ENCODE data around the gene KCNMB3.
"Not testable (repeated sequence)": the region's sequence is repeated elsewhere in the genome, so short reads cannot be mapped to it uniquely, and the experiment has no call there.

KCNMB3 gene

GRCh38 chr3:179260949-179261765 lies 10.2 kb upstream of the KCNMB3 start:
- Histone ChIP-seq H3K36me3 (ENCODE audit: insufficient read depth, low read length) (no peaks in the 10 kb centered on the region), H3K4me1 (ENCODE audit: insufficient read depth, low read length) (no peaks in the 10 kb centered on the region), H3K4me3 (ENCODE audit: low read depth in 1 of 2, low read length in 2 of 2) (peak overlapping the region; percentile 47 to 75), H3K9me3 (ENCODE audit: low read length) (no peaks in the 10 kb centered on the region), H3K9ac (ENCODE audit: low read length) (no peak overlapping the region), H3K27me3 (ENCODE audit: control insufficient read depth in 1 of 2, insufficient read depth in 2 of 2, low read length in 2 of 2) (no peaks in the 10 kb centered on the region), H3K27ac (ENCODE audit: low read depth, low read length) (no peak overlapping the region)

GRCh38 chr3:179259959-179260756 lies 9.2 kb upstream of the KCNMB3 start:
- not testable (repeated sequence) for H3K27me3 ChIP-seq (ENCODE audit: control insufficient read depth in 1 of 2, insufficient read depth in 2 of 2, low read length in 2 of 2); H3K36me3 ChIP-seq (ENCODE audit: insufficient read depth, low read length); H3K9ac ChIP-seq (ENCODE audit: low read length); H3K4me1 ChIP-seq (ENCODE audit: insufficient read depth, low read length); H3K9me3 ChIP-seq (ENCODE audit: low read length); H3K27ac ChIP-seq (ENCODE audit: low read depth, low read length)
- peak overlapping the region in 1 of 2 donors; percentile 75 for H3K4me3 ChIP-seq (ENCODE audit: low read depth in 1 of 2, low read length in 2 of 2)

- Histone ChIP-seq H3K27ac (ENCODE audit: low read depth, low read length) (no peak overlapping the region), H3K9me3 (ENCODE audit: low read length) (no peaks in the 10 kb centered on the region), H3K27me3 (ENCODE audit: control insufficient read depth in 1 of 2, insufficient read depth in 2 of 2, low read length in 2 of 2) (no peaks in the 10 kb centered on the region), H3K4me3 (ENCODE audit: low read depth in 1 of 2, low read length in 2 of 2) (no peak overlapping the region), H3K9ac (ENCODE audit: low read length) (no peak overlapping the region), H3K4me1 (ENCODE audit: insufficient read depth, low read length) (no peaks in the 10 kb centered on the region), H3K36me3 (ENCODE audit: insufficient read depth, low read length) (no peaks in the 10 kb centered on the region)
These were observed 7.9 kb upstream of the KCNMB3 start for GRCh38 chr3:179258820-179259219.

- H3K9ac ChIP-seq (ENCODE audit: low read length); H3K27ac ChIP-seq (ENCODE audit: low read depth, low read length); H3K36me3 ChIP-seq (ENCODE audit: insufficient read depth, low read length); H3K9me3 ChIP-seq (ENCODE audit: low read length); H3K4me3 ChIP-seq (ENCODE audit: low read depth in 1 of 2, low read length in 2 of 2); H3K4me1 ChIP-seq (ENCODE audit: insufficient read depth, low read length); H3K27me3 ChIP-seq (ENCODE audit: control insufficient read depth in 1 of 2, insufficient read depth in 2 of 2, low read length in 2 of 2): not testable (repeated sequence)
These were observed 6.8 kb upstream of the KCNMB3 start for GRCh38 chr3:179257742-179258141.

- H3K27ac ChIP-seq (ENCODE audit: low read depth, low read length), result no peak overlapping the region
- no peaks in the 10 kb centered on the region for H3K4me1 ChIP-seq (ENCODE audit: insufficient read depth, low read length)
- no peak overlapping the region for H3K9ac ChIP-seq (ENCODE audit: low read length)
- no peaks in the 10 kb centered on the region for H3K36me3 ChIP-seq (ENCODE audit: insufficient read depth, low read length)
- H3K27me3 ChIP-seq (ENCODE audit: control insufficient read depth in 1 of 2, insufficient read depth in 2 of 2, low read length in 2 of 2), result no peaks in the 10 kb centered on the region
- no peaks in the 10 kb centered on the region for H3K9me3 ChIP-seq (ENCODE audit: low read length)
- H3K4me3 ChIP-seq (ENCODE audit: low read depth in 1 of 2, low read length in 2 of 2), result no peak overlapping the region
These were observed 5.9 kb upstream of the KCNMB3 start for GRCh38 chr3:179256813-179257212.

- H3K27me3 ChIP-seq (ENCODE audit: control insufficient read depth in 1 of 2, insufficient read depth in 2 of 2, low read length in 2 of 2), result no peaks in the 10 kb centered on the region
- peaks cover 7% of the 10 kb centered on the region for H3K36me3 ChIP-seq (ENCODE audit: insufficient read depth, low read length)
- no peak overlapping the region for H3K27ac ChIP-seq (ENCODE audit: low read depth, low read length)
- no peak overlapping the region for H3K9ac ChIP-seq (ENCODE audit: low read length)
- no peaks in the 10 kb centered on the region for H3K4me1 ChIP-seq (ENCODE audit: insufficient read depth, low read length)
- H3K9me3 ChIP-seq (ENCODE audit: low read length), result no peaks in the 10 kb centered on the region
- no peak overlapping the region for H3K4me3 ChIP-seq (ENCODE audit: low read depth in 1 of 2, low read length in 2 of 2)
These were observed 3.5 kb downstream of the KCNMB3 start for GRCh38 chr3:179247289-179248015.

GRCh38 chr3:179244878-179245277 lies 6.0 kb downstream of the KCNMB3 start:
- Histone ChIP-seq H3K27ac (ENCODE audit: low read depth, low read length) (no peak overlapping the region), H3K4me3 (ENCODE audit: low read depth in 1 of 2, low read length in 2 of 2) (no peak overlapping the region), H3K36me3 (ENCODE audit: insufficient read depth, low read length) (no peaks in the 10 kb centered on the region), H3K27me3 (ENCODE audit: control insufficient read depth in 1 of 2, insufficient read depth in 2 of 2, low read length in 2 of 2) (no peaks in the 10 kb centered on the region), H3K9ac (ENCODE audit: low read length) (no peak overlapping the region), H3K9me3 (ENCODE audit: low read length) (no peaks in the 10 kb centered on the region), H3K4me1 (ENCODE audit: insufficient read depth, low read length) (no peaks in the 10 kb centered on the region)

GRCh38 chr3:179242859-179243258 lies 8.1 kb downstream of the KCNMB3 start:
- H3K27me3 ChIP-seq (ENCODE audit: control insufficient read depth in 1 of 2, insufficient read depth in 2 of 2, low read length in 2 of 2); H3K36me3 ChIP-seq (ENCODE audit: insufficient read depth, low read length); H3K4me1 ChIP-seq (ENCODE audit: insufficient read depth, low read length); H3K4me3 ChIP-seq (ENCODE audit: low read depth in 1 of 2, low read length in 2 of 2); H3K9me3 ChIP-seq (ENCODE audit: low read length); H3K27ac ChIP-seq (ENCODE audit: low read depth, low read length); H3K9ac ChIP-seq (ENCODE audit: low read length): not testable (repeated sequence)

GRCh38 chr3:179240299-179240698 lies 10.6 kb downstream of the KCNMB3 start:
- not testable (repeated sequence) for H3K27ac ChIP-seq (ENCODE audit: low read depth, low read length); H3K4me1 ChIP-seq (ENCODE audit: insufficient read depth, low read length); H3K9me3 ChIP-seq (ENCODE audit: low read length); H3K4me3 ChIP-seq (ENCODE audit: low read depth in 1 of 2, low read length in 2 of 2); H3K27me3 ChIP-seq (ENCODE audit: control insufficient read depth in 1 of 2, insufficient read depth in 2 of 2, low read length in 2 of 2); H3K9ac ChIP-seq (ENCODE audit: low read length); H3K36me3 ChIP-seq (ENCODE audit: insufficient read depth, low read length)

GRCh38 chr3:179236669-179237301 lies 14.1 kb downstream of the KCNMB3 start:
- Histone ChIP-seq H3K27me3 (ENCODE audit: control insufficient read depth in 1 of 2, insufficient read depth in 2 of 2, low read length in 2 of 2) (no peaks in the 10 kb centered on the region), H3K27ac (ENCODE audit: low read depth, low read length) (no peak overlapping the region), H3K4me3 (ENCODE audit: low read depth in 1 of 2, low read length in 2 of 2) (no peak overlapping the region), H3K36me3 (ENCODE audit: insufficient read depth, low read length) (peaks cover 12% of the 10 kb centered on the region), H3K4me1 (ENCODE audit: insufficient read depth, low read length) (no peaks in the 10 kb centered on the region), H3K9ac (ENCODE audit: low read length) (no peak overlapping the region), H3K9me3 (ENCODE audit: low read length) (no peaks in the 10 kb centered on the region)

- no peak overlapping the region for H3K27ac ChIP-seq (ENCODE audit: low read depth, low read length)
- no peak overlapping the region for H3K4me3 ChIP-seq (ENCODE audit: low read depth in 1 of 2, low read length in 2 of 2)
- H3K36me3 ChIP-seq (ENCODE audit: insufficient read depth, low read length), result peaks cover 23% of the 10 kb centered on the region
- H3K9ac ChIP-seq (ENCODE audit: low read length), result no peak overlapping the region
- no peaks in the 10 kb centered on the region for H3K27me3 ChIP-seq (ENCODE audit: control insufficient read depth in 1 of 2, insufficient read depth in 2 of 2, low read length in 2 of 2)
- H3K9me3 ChIP-seq (ENCODE audit: low read length), result no peaks in the 10 kb centered on the region
- no peaks in the 10 kb centered on the region for H3K4me1 ChIP-seq (ENCODE audit: insufficient read depth, low read length)
These were observed 16.7 kb downstream of the KCNMB3 start for GRCh38 chr3:179234199-179234598.

Data from muscle layer of colon (tissue), 2 donors.